ENCODE measurements around the gene DCTN5.

Gene DCTN5

DNA sequence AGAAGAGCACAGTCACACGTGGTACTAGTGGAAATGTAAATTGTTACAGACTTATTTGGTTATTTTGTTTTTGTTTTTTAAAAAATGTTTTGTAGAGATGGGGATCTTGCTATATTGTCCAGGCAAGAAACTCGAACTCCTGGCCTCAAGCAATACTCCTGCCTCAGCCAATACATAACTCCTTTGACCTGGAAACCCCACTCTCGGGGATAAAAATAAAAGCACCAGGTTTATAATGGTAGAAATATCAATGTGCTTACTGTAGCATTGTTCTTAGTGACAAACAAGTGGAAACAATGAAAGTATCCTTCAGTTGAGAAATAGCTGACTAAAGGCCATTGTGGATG is 83.5 kb downstream of the DCTN5 start:
- Histone ChIP-seq H3F3A (ENCODE audit: insufficient read depth) (no peaks in the 10 kb centered on the region), H3K27ac (ENCODE audit: low read depth, low read length) (no peak overlapping the region), H3K27me3 (ENCODE audit: low read length) (no peaks in the 10 kb centered on the region; the same call in 1 of the 2 replicates), H3K9me2 (replicated peaks; ENCODE audit: insufficient read depth, low read length) (no peaks in the 10 kb centered on the region), H3K79me2 (ENCODE audit: insufficient read depth, low read length) (no peaks in the 10 kb centered on the region), H4K20me1 (ENCODE audit: low read depth, low read length) (no peaks in the 10 kb centered on the region), H3K4me2 (ENCODE audit: low read depth, low read length, poor library complexity, severe bottlenecking) (no peak overlapping the region), H3K4me3 (ENCODE audit: insufficient read depth, low read length, poor library complexity, severe bottlenecking) (no peak overlapping the region), H3K9me3 (ENCODE audit: insufficient read depth, low read length) (no peaks in the 10 kb centered on the region), H3K36me3 (ENCODE audit: low read length) (no peaks in the 10 kb centered on the region), H3K9ac (ENCODE audit: low read length) (no peak overlapping the region), H2AFZ (ENCODE audit: low read depth, low read length, severe bottlenecking) (no peak overlapping the region)
- TF ChIP-seq EZH2phosphoT487 (conservative IDR thresholded peaks at IDR 0.05; ENCODE audit: low read length), result no peak
- TF ChIP-seq, protein P1, sequence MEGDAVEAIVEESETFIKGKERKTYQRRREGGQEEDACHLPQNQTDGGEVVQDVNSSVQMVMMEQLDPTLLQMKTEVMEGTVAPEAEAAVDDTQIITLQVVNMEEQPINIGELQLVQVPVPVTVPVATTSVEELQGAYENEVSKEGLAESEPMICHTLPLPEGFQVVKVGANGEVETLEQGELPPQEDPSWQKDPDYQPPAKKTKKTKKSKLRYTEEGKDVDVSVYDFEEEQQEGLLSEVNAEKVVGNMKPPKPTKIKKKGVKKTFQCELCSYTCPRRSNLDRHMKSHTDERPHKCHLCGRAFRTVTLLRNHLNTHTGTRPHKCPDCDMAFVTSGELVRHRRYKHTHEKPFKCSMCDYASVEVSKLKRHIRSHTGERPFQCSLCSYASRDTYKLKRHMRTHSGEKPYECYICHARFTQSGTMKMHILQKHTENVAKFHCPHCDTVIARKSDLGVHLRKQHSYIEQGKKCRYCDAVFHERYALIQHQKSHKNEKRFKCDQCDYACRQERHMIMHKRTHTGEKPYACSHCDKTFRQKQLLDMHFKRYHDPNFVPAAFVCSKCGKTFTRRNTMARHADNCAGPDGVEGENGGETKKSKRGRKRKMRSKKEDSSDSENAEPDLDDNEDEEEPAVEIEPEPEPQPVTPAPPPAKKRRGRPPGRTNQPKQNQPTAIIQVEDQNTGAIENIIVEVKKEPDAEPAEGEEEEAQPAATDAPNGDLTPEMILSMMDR (IDR thresholded peaks at IDR 0.05; ENCODE audit: insufficient read depth, low read length, poor library complexity, severe bottlenecking), result no peak

DNA sequence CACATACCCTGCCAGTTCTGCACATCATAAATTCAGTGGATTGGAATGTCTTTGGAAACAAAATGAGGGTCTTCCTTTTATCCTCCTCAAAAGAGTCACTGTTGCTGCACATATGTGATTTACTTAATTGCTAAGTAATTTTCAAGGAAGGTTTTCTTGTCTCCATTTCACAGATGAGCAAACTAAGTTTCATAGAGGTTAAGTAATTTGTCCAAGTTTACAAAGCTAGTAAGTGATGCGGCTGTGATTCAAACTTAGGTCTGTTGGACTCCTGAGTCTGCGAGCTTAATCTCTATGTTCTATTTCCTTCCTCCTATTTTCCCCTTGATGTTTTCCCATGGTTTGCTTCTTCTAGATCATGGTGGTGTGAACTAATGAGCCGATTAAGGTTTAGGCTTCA is 85.4 kb downstream of the DCTN5 start:
- H4K20me1 ChIP-seq (ENCODE audit: low read depth, low read length), result no peaks in the 10 kb centered on the region
- H3K9me3 ChIP-seq (ENCODE audit: insufficient read depth, low read length), result no peaks in the 10 kb centered on the region
- TF ChIP-seq EZH2phosphoT487 (conservative IDR thresholded peaks at IDR 0.05; ENCODE audit: low read length), result no peak
- TF ChIP-seq, protein P1 (IDR thresholded peaks at IDR 0.05; ENCODE audit: insufficient read depth, low read length, poor library complexity, severe bottlenecking), result no peak
- H3K9me2 ChIP-seq (replicated peaks; ENCODE audit: insufficient read depth, low read length), result no peaks in the 10 kb centered on the region
- no peak overlapping the region for H3K4me3 ChIP-seq (ENCODE audit: insufficient read depth, low read length, poor library complexity, severe bottlenecking)
- H3K27me3 ChIP-seq (ENCODE audit: low read length), result no peaks in the 10 kb centered on the region; the same call in 1 of the 2 replicates
- H3K9ac ChIP-seq (ENCODE audit: low read length), result no peak overlapping the region
- no peaks in the 10 kb centered on the region for H3F3A ChIP-seq (ENCODE audit: insufficient read depth)
- no peaks in the 10 kb centered on the region for H3K79me2 ChIP-seq (ENCODE audit: insufficient read depth, low read length)
- H3K27ac ChIP-seq (ENCODE audit: low read depth, low read length), result no peak overlapping the region
- no peak overlapping the region for H2AFZ ChIP-seq (ENCODE audit: low read depth, low read length, severe bottlenecking)
- H3K4me2 ChIP-seq (ENCODE audit: low read depth, low read length, poor library complexity, severe bottlenecking), result no peak overlapping the region
- H3K36me3 ChIP-seq (ENCODE audit: low read length), result no peaks in the 10 kb centered on the region
